Measurements from ENCODE around the gene ATP8B1.

The ATP8B1 gene

GRCh38 chr18:57792631-57793301 lies 10.3 kb downstream of the ATP8B1 start:
- H3K4me3 ChIP-seq (ENCODE audit: low read depth, low read length): peak overlapping the region; percentile 2
- peak; percentile 38 for DNase-seq (ENCODE audit: low read depth)
- no peak for TF ChIP-seq CTCF (conservative IDR thresholded peaks at IDR 0.05; ENCODE audit: low read depth, low read length)

DNA sequence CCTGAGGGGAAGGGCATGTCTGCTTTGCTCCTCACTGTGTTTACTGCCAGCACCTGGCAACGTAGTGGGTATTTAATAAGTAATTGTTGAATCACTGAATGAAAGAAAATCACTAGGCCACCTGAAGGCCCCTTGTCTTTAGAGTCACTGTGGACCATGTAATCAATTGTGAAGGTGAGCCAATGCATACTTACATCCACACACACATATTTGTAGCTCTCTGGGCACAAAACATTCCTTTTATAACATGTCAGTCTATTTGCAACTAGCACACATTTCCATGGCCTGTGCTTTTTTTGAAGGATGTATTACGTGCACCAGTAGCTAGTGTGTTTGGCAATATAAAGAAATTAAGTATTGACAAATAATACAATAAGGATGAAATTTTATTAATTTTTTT lies 11.2 kb downstream of the ATP8B1 start:
- no peak overlapping the region for H3K4me3 ChIP-seq (ENCODE audit: low read depth, low read length)
- no peak for DNase-seq (ENCODE audit: low read depth)
- no peak for TF ChIP-seq CTCF (conservative IDR thresholded peaks at IDR 0.05; ENCODE audit: low read depth, low read length)

GRCh38 chr18:57791192-57791591 lies 11.9 kb downstream of the ATP8B1 start:
- H3K4me3 ChIP-seq (ENCODE audit: low read depth, low read length): no peak overlapping the region
- no peak for DNase-seq (ENCODE audit: low read depth)
- no peak for TF ChIP-seq CTCF (conservative IDR thresholded peaks at IDR 0.05; ENCODE audit: low read depth, low read length)

- no peak for TF ChIP-seq CTCF (conservative IDR thresholded peaks at IDR 0.05; ENCODE audit: low read depth, low read length)
- DNase-seq (ENCODE audit: low read depth): no peak
- no peak overlapping the region for H3K4me3 ChIP-seq (ENCODE audit: low read depth, low read length)
Measured at GRCh38 chr18:57790316-57790715, 12.8 kb downstream of the ATP8B1 start.

DNA sequence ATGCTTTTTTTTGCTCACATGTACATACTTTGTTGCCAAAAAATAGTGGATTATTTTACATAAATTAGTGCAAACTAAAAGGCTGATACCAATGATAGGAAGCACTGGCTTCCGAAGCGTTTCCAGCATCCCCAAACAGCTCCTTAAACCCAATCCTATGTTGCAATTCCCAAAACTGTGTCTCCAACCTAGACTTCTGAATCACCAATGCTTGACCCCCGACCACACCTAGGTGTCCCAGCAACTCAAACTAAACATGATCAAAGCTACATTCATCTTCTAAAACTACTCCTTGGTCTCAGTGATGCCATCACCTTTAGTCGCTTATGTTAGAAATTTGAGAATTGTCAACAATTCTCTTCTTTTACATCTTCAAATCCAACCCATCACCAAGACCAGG lies 13.4 kb downstream of the ATP8B1 start:
- no peak for TF ChIP-seq CTCF (conservative IDR thresholded peaks at IDR 0.05; ENCODE audit: low read depth, low read length)
- H3K4me3 ChIP-seq (ENCODE audit: low read depth, low read length): no peak overlapping the region
- DNase-seq (ENCODE audit: low read depth): no peak

GRCh38 chr18:57789090-57789489 lies 14.0 kb downstream of the ATP8B1 start:
- peak overlapping the region; percentile 33 for H3K4me3 ChIP-seq (ENCODE audit: low read depth, low read length)
- TF ChIP-seq CTCF (conservative IDR thresholded peaks at IDR 0.05; ENCODE audit: low read depth, low read length): no peak
- DNase-seq (ENCODE audit: low read depth): peak; percentile 70

DNA sequence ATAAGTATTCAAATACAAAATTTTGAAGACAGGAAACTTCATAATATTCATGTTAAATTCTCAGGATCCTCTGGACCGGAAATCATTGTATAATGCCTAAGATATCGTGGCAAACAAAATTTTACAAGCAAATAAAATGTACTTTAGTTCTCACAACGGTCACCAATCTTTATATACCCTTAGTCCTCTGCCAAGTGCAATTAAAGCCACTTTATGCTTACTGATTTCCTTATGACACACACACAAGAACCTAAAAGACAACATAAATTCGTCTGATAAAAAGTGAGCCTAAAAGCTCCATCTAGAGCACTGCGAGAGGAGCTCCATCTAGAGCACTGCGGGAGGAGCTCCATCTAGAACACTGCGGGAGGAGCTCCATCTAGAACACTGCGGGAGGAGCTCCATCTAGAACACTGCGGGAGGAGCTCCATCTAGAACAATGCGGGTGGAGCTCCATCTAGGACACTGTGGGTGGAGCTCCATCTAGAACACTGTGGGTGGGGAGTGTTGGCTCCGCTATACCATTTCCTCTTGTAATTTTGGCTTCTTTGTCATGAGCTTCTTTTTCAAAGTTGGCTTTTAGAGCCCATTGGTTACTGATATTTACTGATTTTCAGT lies 15.9 kb downstream of the ATP8B1 start:
- H3K4me3 ChIP-seq (ENCODE audit: low read depth, low read length): no peak overlapping the region
- no peak for TF ChIP-seq CTCF (conservative IDR thresholded peaks at IDR 0.05; ENCODE audit: low read depth, low read length)

More for the DNA sequence above, 15.9 kb downstream of the ATP8B1 start:
- no peak for DNase-seq (ENCODE audit: low read depth)
